GM12891 (cell line): ENCODE results near the gene NEK2.
"Not testable (repeated sequence)": the region's sequence is repeated elsewhere in the genome, so short reads cannot be mapped to it uniquely, and the experiment has no call there.

Source experiments
- DNase-seq: peaks from one replicate; pipeline ENCODE4 v3.0.0; 2011; ENCODE audit warnings: low spot score; ENCODE audit not compliant: insufficient read length
- FAIRE-seq: peaks from 2 replicates; lab custom pipeline; 2011; peaks lifted over from hg19 to GRCh38; lab: Jason Lieb, UNC
- PAX5 ChIP-seq: IDR thresholded peaks from 2 replicates; pipeline ENCODE4 v1.6.1; 2011; ENCODE audit warnings: low read length, moderate library complexity, mild to moderate bottlenecking; ENCODE audit not compliant: insufficient read depth, severe bottlenecking
- POLR2A ChIP-seq: IDR thresholded peaks from 2 replicates; pipeline ENCODE4 v1.6.1; 2011; ENCODE audit warnings: low read depth, low read length, control low read depth
- POLR2AphosphoS5 ChIP-seq: IDR thresholded peaks from 2 replicates; pipeline ENCODE4 v1.6.1; 2011; ENCODE audit warnings: low read depth, low read length, control low read depth
- POU2F2 ChIP-seq: IDR thresholded peaks from 2 replicates; pipeline ENCODE4 v1.6.1; 2011; ENCODE audit warnings: low read depth, mild to moderate bottlenecking, control low read depth, low read length, moderate library complexity
- SPI1 ChIP-seq: IDR thresholded peaks from 2 replicates; pipeline ENCODE4 v1.6.1; 2011; ENCODE audit warnings: low read depth, low read length, control low read depth
- TAF1 ChIP-seq: IDR thresholded peaks from 2 replicates; pipeline ENCODE4 v1.6.1; 2011; ENCODE audit warnings: low read depth, low read length, control low read depth

The NEK2 gene

GRCh38 chr1:211653293-211653692 lies 22.1 kb downstream of the NEK2 start:
- no peak for DNase-seq
- FAIRE-seq, result no peak
- TF ChIP-seq PAX5, result no peak

DNA sequence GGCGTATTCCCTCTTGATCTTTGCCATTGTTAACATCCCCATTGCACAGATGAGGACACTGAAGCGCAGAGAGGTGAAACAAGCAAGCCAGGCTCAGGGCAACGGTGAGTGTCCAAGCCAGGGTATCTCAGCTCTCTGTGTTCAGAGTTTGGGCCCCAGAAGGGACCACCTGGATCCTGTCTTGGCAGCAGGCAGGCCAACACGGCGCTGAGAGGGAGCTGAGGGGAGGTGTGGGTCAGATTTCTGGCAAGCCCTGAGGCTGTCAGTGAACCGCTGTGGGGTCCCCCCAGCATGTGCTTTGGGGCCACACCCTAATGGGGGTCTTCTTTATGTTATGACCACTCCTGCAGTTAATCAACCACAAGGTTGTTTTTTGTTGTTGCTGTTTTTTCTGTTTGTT lies 23.1 kb downstream of the NEK2 start:
- FAIRE-seq, result no peak
- TF ChIP-seq POU2F2, result no peak
- TF ChIP-seq PAX5, result no peak
- TF ChIP-seq POLR2A, result no peak
- TF ChIP-seq SPI1, result no peak
- TF ChIP-seq POLR2AphosphoS5, result no peak
- no peak for TF ChIP-seq TAF1
- no peak for DNase-seq

DNA sequence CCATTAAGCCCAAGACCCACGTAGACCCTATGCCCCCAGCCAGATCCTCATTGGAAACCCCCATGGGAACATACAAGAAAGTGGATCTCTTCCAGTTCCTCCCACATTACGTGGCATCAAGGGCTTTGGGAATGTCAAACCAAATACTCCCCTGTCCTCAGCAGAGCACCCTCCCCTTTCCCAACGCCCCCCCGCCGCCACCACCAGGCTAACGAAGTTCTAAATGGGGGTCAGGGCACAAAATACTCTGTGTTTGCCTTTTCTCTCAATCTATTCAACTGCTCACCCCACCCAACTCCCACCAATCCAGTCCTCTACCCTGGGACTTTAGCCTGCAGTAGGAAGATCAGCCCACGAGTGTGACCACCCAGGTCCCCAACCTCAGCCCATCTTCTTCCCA lies 24.5 kb downstream of the NEK2 start:
- no peak for FAIRE-seq
- DNase-seq, result no peak
- TF ChIP-seq SPI1 (no peak), TAF1 (no peak), POLR2AphosphoS5 (no peak), PAX5 (no peak), POU2F2 (no peak), POLR2A (no peak)

DNA sequence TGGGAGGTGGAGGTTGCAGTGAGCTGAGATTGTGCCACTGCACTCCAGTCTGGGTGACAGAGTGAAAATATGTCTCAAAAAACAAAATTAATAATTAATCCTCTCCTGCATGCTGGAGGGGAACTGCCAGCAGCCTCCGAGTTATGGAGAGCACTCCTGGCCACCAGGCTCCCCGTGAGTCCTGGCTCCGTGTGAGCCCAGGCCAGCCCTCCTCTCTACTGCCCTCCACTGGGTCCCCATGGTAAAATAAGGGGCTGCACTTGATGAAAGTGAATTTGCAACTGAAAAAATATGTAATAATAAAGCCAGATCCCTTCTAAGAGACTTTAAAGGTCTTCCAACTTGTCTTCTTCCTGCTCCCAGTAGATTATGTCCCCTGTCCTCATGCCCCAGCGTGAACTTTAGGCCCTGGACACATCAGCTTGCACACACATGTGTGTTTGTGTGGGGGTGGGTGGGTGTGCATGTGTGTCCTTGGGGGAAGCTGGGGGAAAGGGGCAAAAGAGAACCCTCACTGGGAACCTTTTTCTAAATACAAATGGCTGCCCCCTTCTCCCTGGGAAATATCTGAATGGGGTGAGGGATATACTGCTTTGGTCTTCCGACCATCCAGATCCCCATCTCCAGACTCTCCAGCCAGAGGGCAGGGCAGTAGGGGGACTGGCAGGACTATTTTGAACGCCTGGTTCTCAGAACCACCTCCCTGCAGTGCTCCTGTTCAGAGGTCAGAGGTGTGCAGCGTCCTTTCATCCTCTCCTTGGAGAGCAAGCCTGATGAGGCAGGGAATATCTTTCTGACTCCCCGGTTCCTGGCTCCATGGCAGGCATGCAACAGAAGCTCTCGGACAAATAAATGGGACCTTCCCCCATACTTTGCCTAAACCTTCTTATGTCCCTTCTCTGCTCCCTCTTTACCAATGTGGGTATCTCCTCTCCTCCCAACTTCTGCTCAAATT lies 26.2 kb downstream of the NEK2 start:
- DNase-seq (no peak), FAIRE-seq (no peak)
- TF ChIP-seq TAF1 (no peak), POLR2A (no peak), POLR2AphosphoS5 (no peak), PAX5 (no peak), SPI1 (no peak), POU2F2 (no peak)

- no peak for TF ChIP-seq PAX5
- TF ChIP-seq TAF1, result no peak
- TF ChIP-seq POLR2A, result no peak
- no peak for TF ChIP-seq SPI1
- no peak for TF ChIP-seq POLR2AphosphoS5
- TF ChIP-seq POU2F2, result no peak
- FAIRE-seq, result no peak
- no peak for DNase-seq
Measured at GRCh38 chr1:211648336-211648735, 27.1 kb downstream of the NEK2 start.

GRCh38 chr1:211647711-211648121 lies 27.7 kb downstream of the NEK2 start:
- FAIRE-seq, result no peak
- DNase-seq, result no peak
- no peak for TF ChIP-seq PAX5
- TF ChIP-seq POU2F2, result no peak
- no peak for TF ChIP-seq SPI1
- TF ChIP-seq POLR2A, result no peak
- TF ChIP-seq POLR2AphosphoS5, result no peak

DNA sequence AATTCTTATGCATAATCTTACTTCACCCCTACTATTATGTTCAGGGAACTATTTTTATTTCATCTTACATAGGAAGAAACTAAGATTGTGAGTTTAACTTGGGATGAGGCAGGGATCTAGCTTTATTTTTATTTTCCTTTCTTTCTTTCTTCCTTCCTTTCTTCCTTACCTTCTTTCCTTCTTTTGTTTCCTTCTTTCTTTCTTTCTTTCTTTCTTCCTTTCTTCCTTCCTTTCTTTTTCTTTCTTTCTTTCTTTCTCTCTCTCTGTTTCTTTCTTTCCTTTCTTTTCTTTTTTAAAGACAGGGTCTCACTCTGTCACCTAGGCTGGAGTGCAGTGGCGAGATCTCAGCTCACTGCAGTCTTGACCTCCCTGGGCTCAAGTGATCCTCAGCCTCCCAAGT lies 28.9 kb downstream of the NEK2 start:
- no peak for FAIRE-seq
- no peak for DNase-seq
- TF ChIP-seq SPI1, result no peak
- no peak for TF ChIP-seq POU2F2
- TF ChIP-seq PAX5, result no peak
- TF ChIP-seq POLR2A, result no peak
- no peak for TF ChIP-seq POLR2AphosphoS5
- no peak for TF ChIP-seq TAF1

DNA sequence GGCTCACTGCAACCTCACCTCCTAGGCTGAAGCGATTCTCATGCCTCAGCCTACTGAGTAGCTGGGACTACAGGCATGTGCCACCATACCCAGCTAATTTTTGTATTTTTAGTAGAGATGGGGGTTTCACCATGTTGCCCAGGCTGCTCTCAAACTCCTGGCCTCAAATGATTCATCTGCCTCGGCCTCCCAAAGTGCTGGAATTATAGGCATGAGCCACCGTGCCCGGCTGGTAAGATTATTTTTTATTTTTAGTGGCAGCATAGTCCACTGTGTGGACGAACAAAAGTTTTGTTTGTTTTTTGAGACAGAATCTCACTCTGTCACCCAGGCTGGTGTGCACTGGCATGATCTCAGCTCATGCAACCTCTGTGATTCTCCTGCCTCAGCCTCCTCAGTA lies 29.8 kb downstream of the NEK2 start:
- DNase-seq, FAIRE-seq: not testable (repeated sequence)

DNA sequence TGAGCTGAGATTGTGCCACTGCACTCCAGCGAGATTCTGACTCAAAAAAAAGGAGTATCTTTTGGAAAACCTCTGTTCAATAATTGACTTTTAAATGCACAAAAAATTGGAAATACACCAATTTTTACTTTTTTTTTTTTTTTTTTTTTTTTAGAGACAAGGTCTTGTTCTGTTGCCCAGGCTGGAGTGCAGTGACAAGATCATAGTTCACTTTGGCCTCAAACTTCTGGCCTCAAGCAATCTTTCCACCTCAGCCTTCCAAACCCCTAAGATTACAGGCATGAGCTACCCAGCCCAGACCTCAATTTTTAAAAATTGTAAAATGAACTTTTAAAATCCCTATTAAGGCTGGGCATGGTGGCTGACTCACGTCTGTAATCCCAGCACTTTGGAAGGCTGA lies 30.8 kb downstream of the NEK2 start:
- no peak for FAIRE-seq
- TF ChIP-seq TAF1 (no peak), POU2F2 (no peak), PAX5 (no peak), POLR2AphosphoS5 (no peak), POLR2A (no peak), SPI1 (no peak)
- DNase-seq, result no peak

DNA sequence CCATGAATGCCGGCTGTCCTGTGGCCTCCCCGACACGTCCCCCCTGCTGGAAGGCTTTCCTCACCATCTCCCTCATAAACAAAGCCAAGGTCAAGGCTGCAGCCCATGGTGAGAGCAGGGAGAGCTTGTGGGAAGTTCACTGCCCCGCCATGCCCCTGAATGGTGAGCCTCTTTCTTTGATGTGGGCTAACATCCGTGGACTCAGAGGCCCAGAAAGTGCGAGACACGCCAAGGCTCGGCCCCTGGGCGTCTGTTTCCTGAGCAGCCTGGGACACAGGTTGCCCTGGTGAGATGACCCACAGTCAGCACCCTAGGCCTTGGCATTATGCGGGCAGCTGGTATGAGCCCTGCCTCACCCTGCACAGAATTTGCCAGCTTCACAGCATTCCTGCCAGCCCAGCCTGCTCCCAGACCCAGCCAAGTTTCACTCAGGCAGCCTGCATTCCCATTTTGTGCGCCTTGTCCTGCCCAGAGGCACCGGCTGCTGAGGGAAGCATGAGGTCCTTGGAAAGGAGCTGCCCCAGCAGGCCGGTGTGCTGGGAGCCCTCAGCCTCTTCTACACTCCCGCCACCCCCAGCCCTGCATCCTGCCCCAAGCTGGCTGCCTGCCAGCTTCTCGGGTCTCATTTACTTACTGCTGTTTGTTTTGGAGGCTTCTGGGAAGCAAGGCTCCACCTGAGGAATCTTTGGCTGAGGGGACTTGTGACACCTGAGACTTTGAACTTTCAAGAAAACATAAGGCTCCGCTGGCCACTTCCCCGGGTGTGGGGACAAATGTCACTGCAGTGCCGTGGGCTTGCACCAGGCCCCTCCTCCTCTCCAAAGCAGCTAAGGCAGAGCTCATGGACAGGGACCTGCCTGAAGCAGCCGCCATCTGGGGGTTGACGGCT lies 31.9 kb downstream of the NEK2 start:
- FAIRE-seq, result no peak
- no peak for TF ChIP-seq PAX5
- no peak for TF ChIP-seq SPI1
- no peak for TF ChIP-seq POLR2A
- TF ChIP-seq TAF1, result no peak
- no peak for TF ChIP-seq POU2F2
- TF ChIP-seq POLR2AphosphoS5, result no peak
- DNase-seq, result no peak
